ENCODE data around the gene ANKS1B.

Gene ANKS1B

DNA sequence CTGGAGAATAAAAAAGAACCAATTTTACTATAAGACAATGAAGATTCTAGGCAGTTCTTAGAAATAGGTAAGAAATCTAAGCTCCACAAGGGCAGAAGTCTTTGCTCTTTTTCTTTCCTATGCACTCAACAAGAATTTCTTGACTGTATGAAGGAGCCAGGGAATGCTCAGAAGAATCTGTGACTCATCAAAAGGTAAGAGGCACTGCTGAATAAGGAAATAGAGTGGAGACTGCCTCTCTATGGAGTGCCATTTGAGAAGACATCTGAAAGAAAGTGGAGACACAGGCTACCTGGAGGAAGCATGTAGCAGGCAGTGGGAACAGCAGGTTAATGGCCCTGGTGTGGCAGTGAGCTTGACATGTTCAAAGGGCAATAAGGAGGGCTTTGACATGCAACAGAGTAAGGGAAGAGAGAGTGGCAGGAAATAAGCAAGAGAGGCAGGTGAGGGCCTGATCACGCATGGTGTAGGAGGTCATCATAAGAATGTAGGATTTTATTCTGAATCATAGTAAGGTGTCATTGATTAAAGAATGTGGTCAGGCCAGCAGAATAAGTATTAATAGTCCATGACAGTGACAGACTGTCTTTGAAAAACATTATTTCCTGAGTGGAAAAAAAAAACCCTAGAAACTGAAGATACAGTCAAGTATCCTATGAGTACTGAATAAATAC is 783.9 kb downstream of the ANKS1B start:
- no peaks in the 10 kb centered on the region for H3K36me3 ChIP-seq (ENCODE audit: control insufficient read depth, insufficient read depth, low read length)
- no peaks in the 10 kb centered on the region for H3K4me1 ChIP-seq
- H3K79me2 ChIP-seq: no peaks in the 10 kb centered on the region
- no peak overlapping the region for H3K4me2 ChIP-seq (ENCODE audit: low read length)
- TF ChIP-seq, protein P1, sequence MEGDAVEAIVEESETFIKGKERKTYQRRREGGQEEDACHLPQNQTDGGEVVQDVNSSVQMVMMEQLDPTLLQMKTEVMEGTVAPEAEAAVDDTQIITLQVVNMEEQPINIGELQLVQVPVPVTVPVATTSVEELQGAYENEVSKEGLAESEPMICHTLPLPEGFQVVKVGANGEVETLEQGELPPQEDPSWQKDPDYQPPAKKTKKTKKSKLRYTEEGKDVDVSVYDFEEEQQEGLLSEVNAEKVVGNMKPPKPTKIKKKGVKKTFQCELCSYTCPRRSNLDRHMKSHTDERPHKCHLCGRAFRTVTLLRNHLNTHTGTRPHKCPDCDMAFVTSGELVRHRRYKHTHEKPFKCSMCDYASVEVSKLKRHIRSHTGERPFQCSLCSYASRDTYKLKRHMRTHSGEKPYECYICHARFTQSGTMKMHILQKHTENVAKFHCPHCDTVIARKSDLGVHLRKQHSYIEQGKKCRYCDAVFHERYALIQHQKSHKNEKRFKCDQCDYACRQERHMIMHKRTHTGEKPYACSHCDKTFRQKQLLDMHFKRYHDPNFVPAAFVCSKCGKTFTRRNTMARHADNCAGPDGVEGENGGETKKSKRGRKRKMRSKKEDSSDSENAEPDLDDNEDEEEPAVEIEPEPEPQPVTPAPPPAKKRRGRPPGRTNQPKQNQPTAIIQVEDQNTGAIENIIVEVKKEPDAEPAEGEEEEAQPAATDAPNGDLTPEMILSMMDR (IDR thresholded peaks at IDR 0.05): no peak
- H3K27ac ChIP-seq: no peak overlapping the region
- H3K9ac ChIP-seq: no peak overlapping the region
- no peak overlapping the region for H3K4me3 ChIP-seq (ENCODE audit: low read depth, low read length)
- H3K27me3 ChIP-seq (ENCODE audit: control insufficient read depth, insufficient read depth, low read length): no peaks in the 10 kb centered on the region
- H3K9me3 ChIP-seq (ENCODE audit: control insufficient read depth, low read length): no peaks in the 10 kb centered on the region
- no peak overlapping the region for H2AFZ ChIP-seq

DNA sequence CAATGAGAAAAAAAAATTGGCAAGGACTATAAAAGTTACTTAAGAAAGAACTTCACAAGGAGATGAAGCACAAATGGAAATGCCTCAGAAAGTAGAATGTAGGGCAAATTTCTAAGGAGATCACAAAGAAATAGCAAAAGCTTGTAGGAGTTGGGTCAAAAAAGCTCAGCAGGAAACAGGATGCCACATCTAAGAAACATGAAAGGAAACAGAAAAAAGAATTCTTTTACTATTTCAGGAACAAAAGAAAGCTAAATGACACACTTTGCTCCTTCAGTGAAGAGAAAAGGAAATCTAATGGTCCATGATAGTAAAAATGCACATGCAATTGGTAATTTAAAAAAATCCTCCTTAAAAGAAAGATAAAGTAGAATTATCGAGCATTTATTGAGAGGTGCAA is 789.3 kb downstream of the ANKS1B start:
- TF ChIP-seq, protein P1 (IDR thresholded peaks at IDR 0.05): no peak

DNA sequence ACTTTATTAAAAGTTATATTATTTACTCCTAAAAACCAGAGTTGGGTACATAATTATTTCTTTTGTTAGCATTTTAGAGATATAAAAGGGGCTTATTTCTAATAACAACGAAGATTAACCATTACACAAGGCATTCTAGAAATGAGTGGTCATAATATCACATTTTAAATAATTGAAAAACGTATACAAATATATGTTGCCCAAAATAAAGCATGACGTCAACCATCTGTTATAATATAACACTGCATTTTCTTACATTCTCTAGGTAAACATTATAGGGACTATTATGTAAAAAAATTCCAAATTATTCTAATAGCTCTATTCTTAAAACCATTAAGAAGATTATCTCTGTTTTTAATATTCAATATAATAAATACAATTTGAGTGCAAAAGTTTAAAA is 792.2 kb downstream of the ANKS1B start:
- no peaks in the 10 kb centered on the region for H3K36me3 ChIP-seq (ENCODE audit: control insufficient read depth, insufficient read depth, low read length)
- H3K27me3 ChIP-seq (ENCODE audit: control insufficient read depth, insufficient read depth, low read length): no peaks in the 10 kb centered on the region
- H3K9ac ChIP-seq: no peak overlapping the region
- TF ChIP-seq, protein P1 (IDR thresholded peaks at IDR 0.05): no peak
- H3K27ac ChIP-seq: no peak overlapping the region
- H2AFZ ChIP-seq: no peak overlapping the region
- no peaks in the 10 kb centered on the region for H3K79me2 ChIP-seq
- H3K9me3 ChIP-seq (ENCODE audit: control insufficient read depth, low read length): no peaks in the 10 kb centered on the region
- H3K4me3 ChIP-seq (ENCODE audit: low read depth, low read length): no peak overlapping the region
- H3K4me2 ChIP-seq (ENCODE audit: low read length): no peak overlapping the region
- no peaks in the 10 kb centered on the region for H3K4me1 ChIP-seq

More for the DNA sequence above, 789.3 kb downstream of the ANKS1B start:
- no peaks in the 10 kb centered on the region for H3K4me1 ChIP-seq
- H3K4me2 ChIP-seq (ENCODE audit: low read length): no peak overlapping the region
- H2AFZ ChIP-seq: no peak overlapping the region
- no peaks in the 10 kb centered on the region for H3K36me3 ChIP-seq (ENCODE audit: control insufficient read depth, insufficient read depth, low read length)
- no peaks in the 10 kb centered on the region for H3K79me2 ChIP-seq
- H3K9me3 ChIP-seq (ENCODE audit: control insufficient read depth, low read length): no peaks in the 10 kb centered on the region
- H3K27me3 ChIP-seq (ENCODE audit: control insufficient read depth, insufficient read depth, low read length): no peaks in the 10 kb centered on the region
- H3K4me3 ChIP-seq (ENCODE audit: low read depth, low read length): no peak overlapping the region
- no peak overlapping the region for H3K9ac ChIP-seq
- no peak overlapping the region for H3K27ac ChIP-seq

DNA sequence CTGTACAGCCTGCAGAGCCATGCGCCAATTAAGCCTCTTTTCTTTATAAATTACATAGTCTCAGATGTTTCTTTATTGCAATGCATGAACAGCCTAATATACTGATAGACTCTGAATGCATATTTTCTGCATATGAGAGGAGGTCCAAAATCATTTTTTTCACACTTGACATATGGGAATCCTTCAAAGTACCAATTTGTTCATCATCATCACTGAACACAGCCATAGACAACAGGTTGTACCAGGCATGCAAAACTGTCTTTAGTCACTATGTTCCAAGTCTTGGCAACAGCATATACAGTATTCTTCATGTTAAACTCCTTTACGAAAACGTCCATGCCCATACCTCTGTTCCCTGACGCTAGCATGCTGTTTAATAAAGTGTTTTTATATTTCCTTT is 807.9 kb downstream of the ANKS1B start:
- TF ChIP-seq, protein P1 (IDR thresholded peaks at IDR 0.05): no peak
- no peaks in the 10 kb centered on the region for H3K4me1 ChIP-seq
- no peaks in the 10 kb centered on the region for H3K79me2 ChIP-seq
- no peaks in the 10 kb centered on the region for H3K36me3 ChIP-seq (ENCODE audit: control insufficient read depth, insufficient read depth, low read length)
- no peak overlapping the region for H3K27ac ChIP-seq
- H3K4me2 ChIP-seq (ENCODE audit: low read length): no peak overlapping the region
- no peak overlapping the region for H2AFZ ChIP-seq
- H3K4me3 ChIP-seq (ENCODE audit: low read depth, low read length): no peak overlapping the region
- no peaks in the 10 kb centered on the region for H3K27me3 ChIP-seq (ENCODE audit: control insufficient read depth, insufficient read depth, low read length)
- H3K9me3 ChIP-seq (ENCODE audit: control insufficient read depth, low read length): no peaks in the 10 kb centered on the region
- H3K9ac ChIP-seq: no peak overlapping the region

DNA sequence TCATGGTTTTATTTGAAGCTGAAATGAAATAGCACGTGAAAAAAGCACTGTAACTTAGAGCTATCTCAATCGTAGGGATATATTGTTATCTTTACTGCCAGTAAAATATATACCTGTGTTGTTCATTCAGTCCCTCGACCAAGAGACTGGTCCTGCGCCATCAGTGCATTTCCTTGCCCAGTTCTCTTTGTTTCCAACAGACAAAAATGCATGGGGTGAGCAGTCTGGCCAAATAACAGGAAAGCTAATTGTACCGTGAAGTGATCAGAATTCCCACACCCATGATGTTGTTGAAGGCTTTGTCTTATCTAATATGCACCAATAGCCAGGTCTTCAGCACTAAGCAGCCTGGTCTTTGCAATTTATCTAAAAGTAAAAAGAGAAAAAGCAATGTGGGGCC is 814.3 kb downstream of the ANKS1B start:
- Histone ChIP-seq H3K9me3 (ENCODE audit: control insufficient read depth, low read length) (no peaks in the 10 kb centered on the region), H3K4me3 (ENCODE audit: low read depth, low read length) (no peak overlapping the region), H3K4me1 (no peaks in the 10 kb centered on the region), H2AFZ (no peak overlapping the region), H3K27ac (no peak overlapping the region), H3K36me3 (ENCODE audit: control insufficient read depth, insufficient read depth, low read length) (no peaks in the 10 kb centered on the region), H3K79me2 (no peaks in the 10 kb centered on the region), H3K9ac (no peak overlapping the region), H3K27me3 (ENCODE audit: control insufficient read depth, insufficient read depth, low read length) (no peaks in the 10 kb centered on the region), H3K4me2 (ENCODE audit: low read length) (no peak overlapping the region)
- TF ChIP-seq, protein P1 (IDR thresholded peaks at IDR 0.05): no peak

Data from parathyroid adenoma (tissue), 2 donors.